Measurements from ENCODE around the gene SIGLEC12.
A peak's percentile ranks its signal among the peaks of the same experiment; 100 is the strongest.
"Not testable (repeated sequence)": the region's sequence is repeated elsewhere in the genome, so short reads cannot be mapped to it uniquely, and the experiment has no call there.

Gene SIGLEC12

GRCh38 chr19:51521781-51522180 is 20.2 kb upstream of the SIGLEC12 start:
- no peak for DNase-seq (ENCODE audit: low spot score)

- DNase-seq (ENCODE audit: low spot score): no peak
These were observed 19.8 kb upstream of the SIGLEC12 start for GRCh38 chr19:51521357-51521756.

- DNase-seq (ENCODE audit: low spot score): no peak
These were observed 19.1 kb upstream of the SIGLEC12 start for GRCh38 chr19:51520728-51521127.

- DNase-seq (ENCODE audit: low spot score): peak; percentile 53
These were observed 13.4 kb upstream of the SIGLEC12 start for GRCh38 chr19:51514866-51515481.

GRCh38 chr19:51513968-51514367 is 12.4 kb upstream of the SIGLEC12 start:
- DNase-seq (ENCODE audit: low spot score): no peak

GRCh38 chr19:51511353-51511752 is 9.8 kb upstream of the SIGLEC12 start:
- DNase-seq (ENCODE audit: low spot score): peak; percentile 16

GRCh38 chr19:51509823-51510660 is 8.4 kb upstream of the SIGLEC12 start:
- DNase-seq (ENCODE audit: low spot score): no peak

GRCh38 chr19:51508059-51508733 is 6.6 kb upstream of the SIGLEC12 start:
- DNase-seq (ENCODE audit: low spot score): no peak

GRCh38 chr19:51507640-51508058 is 6.0 kb upstream of the SIGLEC12 start:
- DNase-seq (ENCODE audit: low spot score): no peak

GRCh38 chr19:51507192-51507591 is 5.6 kb upstream of the SIGLEC12 start:
- DNase-seq (ENCODE audit: low spot score): no peak

- no peak for DNase-seq (ENCODE audit: low spot score)
These were observed 4.3 kb upstream of the SIGLEC12 start for GRCh38 chr19:51505904-51506303.

- DNase-seq (ENCODE audit: low spot score): no peak
These were observed 2.3 kb upstream of the SIGLEC12 start for GRCh38 chr19:51503896-51504295.

GRCh38 chr19:51503286-51503817 is 1.8 kb upstream of the SIGLEC12 start:
- no peak for DNase-seq (ENCODE audit: low spot score)

- not testable (repeated sequence) for DNase-seq (ENCODE audit: low spot score)
These were observed 669 bp downstream of the SIGLEC12 start for GRCh38 chr19:51500931-51501330.

GRCh38 chr19:51497666-51498065 is 3.9 kb downstream of the SIGLEC12 start:
- DNase-seq (ENCODE audit: low spot score): no peak

- DNase-seq (ENCODE audit: low spot score): no peak
These were observed 7.8 kb downstream of the SIGLEC12 start for GRCh38 chr19:51493776-51494175.

GRCh38 chr19:51491586-51491985 is 10.0 kb downstream of the SIGLEC12 start:
- no peak for DNase-seq (ENCODE audit: low spot score)

GRCh38 chr19:51490676-51491075 is 10.9 kb downstream of the SIGLEC12 start:
- no peak for DNase-seq (ENCODE audit: low spot score)

GRCh38 chr19:51489113-51489512 is 12.5 kb downstream of the SIGLEC12 start:
- DNase-seq (ENCODE audit: low spot score): no peak

GRCh38 chr19:51488491-51488890 is 13.1 kb downstream of the SIGLEC12 start:
- no peak for DNase-seq (ENCODE audit: low spot score)

GRCh38 chr19:51485960-51486660 is 15.5 kb downstream of the SIGLEC12 start:
- no peak for DNase-seq (ENCODE audit: low spot score)

GRCh38 chr19:51480590-51480989 is 21.0 kb downstream of the SIGLEC12 start:
- no peak for DNase-seq (ENCODE audit: low spot score)
